ENCODE results near the gene ZSCAN5C. TPM values are rescaled to one million over a fixed set of nuclear protein-coding genes. Genes with fewer than 3 reads are reported as not detected.
"Not testable (repeated sequence)": the region's sequence is repeated elsewhere in the genome, so short reads cannot be mapped to it uniquely, and the experiment has no call there.

The ZSCAN5C gene
- total RNA-seq, 2 experiments from 2014 or later, result not detected

DNA sequence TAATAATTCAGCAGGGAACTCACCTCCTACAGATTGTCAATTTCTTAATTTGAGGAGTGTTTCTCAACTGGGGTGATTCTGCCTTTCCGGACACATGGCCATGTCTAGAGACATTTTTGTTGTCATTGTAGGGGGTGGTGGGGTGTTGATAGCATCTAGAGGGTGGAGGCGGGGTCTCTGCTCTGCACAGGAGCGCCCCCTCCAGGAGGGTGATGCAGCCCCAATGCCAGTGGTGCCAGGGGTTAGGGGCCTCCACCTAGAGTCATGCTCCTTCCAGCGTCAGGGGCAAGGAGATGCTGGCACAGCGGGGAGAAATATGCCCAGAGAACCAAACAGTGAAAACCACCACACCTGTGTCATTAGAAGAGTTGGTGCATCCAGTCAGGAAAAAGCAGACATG is 5.5 kb downstream of the ZSCAN5C start:
- H3K9me3 Mint-ChIP-seq; H3K4me1 Mint-ChIP-seq; POLR2A ChIA-PET; H3K36me3 Mint-ChIP-seq (ENCODE audit: low read depth); H3K27ac Mint-ChIP-seq; H3K27me3 Mint-ChIP-seq; DNase-seq; CTCF ChIA-PET; H3K4me3 Mint-ChIP-seq: not testable (repeated sequence)

DNA sequence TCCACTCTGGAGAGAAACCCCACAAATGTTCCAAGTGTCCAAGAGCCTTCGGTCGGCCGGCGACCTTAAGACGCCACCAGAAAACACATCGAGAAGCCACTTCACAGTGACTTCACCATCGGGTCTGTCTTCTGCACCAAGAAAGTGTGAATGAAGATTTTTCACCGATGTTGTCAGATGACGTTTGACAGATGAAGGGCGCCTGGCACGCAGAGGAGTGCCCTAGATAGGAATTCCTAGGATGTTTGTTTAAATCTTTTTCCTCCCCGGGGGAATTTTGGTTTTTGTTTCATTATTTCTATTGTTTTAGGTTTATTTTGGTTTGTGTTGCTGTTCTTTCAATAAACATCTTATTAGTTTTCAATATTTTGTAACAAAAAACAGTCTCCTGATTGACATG is 7.0 kb downstream of the ZSCAN5C start:
- POLR2A ChIA-PET, result no interaction called here
- Mint-ChIP-seq H3K4me1 (no peaks in the 10 kb centered on the region), H3K27me3 (no peaks in the 10 kb centered on the region), H3K9me3 (no peaks in the 10 kb centered on the region), H3K36me3 (ENCODE audit: low read depth) (no peaks in the 10 kb centered on the region), H3K4me3 (no peak overlapping the region), H3K27ac (no peak overlapping the region)
- CTCF ChIA-PET, result no interaction called here
- DNase-seq, result no peak

DNA sequence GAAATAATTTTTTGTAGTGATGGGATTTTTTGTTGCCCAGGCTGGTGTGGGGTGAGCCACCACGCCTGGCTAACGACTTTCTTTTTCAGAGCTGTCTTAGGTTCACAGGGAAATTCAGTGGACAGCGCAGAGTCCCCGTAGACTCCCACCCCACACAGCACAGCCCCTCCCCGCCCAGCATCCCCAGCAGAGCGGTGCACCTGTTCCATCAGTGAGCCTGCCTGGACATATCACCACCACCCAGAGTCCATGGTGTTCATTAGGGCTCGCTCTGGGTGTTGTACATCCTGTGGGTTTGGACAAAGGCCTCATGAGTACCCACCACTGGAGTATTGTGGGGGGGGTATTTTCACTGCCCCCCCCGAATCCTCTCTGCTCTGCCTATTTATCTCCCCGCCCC is 8.0 kb downstream of the ZSCAN5C start:
- H3K36me3 Mint-ChIP-seq (ENCODE audit: low read depth); H3K27me3 Mint-ChIP-seq; POLR2A ChIA-PET; H3K27ac Mint-ChIP-seq; DNase-seq; CTCF ChIA-PET; H3K9me3 Mint-ChIP-seq; H3K4me1 Mint-ChIP-seq; H3K4me3 Mint-ChIP-seq: not testable (repeated sequence)

DNA sequence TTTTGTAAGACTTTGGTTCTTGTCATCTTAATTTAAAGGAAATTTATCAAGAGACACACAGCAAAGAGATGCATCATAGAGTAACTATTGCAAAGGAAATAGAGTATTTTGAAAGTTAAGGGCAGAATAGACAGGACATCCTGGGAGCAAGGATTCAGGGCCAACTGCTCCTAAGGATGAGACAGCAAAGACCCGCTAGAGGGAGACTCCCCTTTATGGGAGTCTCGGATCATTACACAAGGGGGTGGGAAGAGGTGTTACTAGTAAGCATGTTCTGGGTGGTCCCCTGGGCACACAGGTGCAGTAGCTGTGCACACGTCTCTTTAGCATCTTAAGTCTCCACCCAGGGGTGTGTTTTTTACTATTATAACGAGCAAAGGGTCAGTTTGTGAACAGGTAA is 9.6 kb downstream of the ZSCAN5C start:
- DNase-seq, result no peak
- Mint-ChIP-seq H3K27me3 (peaks cover 8% of the 10 kb centered on the region), H3K27ac (no peak overlapping the region), H3K36me3 (ENCODE audit: low read depth) (no peaks in the 10 kb centered on the region), H3K4me3 (no peak overlapping the region), H3K4me1 (peaks cover under 1% of the 10 kb centered on the region), H3K9me3 (no peaks in the 10 kb centered on the region)
- POLR2A ChIA-PET, result no interaction called here
- CTCF ChIA-PET, result no interaction called here

DNA sequence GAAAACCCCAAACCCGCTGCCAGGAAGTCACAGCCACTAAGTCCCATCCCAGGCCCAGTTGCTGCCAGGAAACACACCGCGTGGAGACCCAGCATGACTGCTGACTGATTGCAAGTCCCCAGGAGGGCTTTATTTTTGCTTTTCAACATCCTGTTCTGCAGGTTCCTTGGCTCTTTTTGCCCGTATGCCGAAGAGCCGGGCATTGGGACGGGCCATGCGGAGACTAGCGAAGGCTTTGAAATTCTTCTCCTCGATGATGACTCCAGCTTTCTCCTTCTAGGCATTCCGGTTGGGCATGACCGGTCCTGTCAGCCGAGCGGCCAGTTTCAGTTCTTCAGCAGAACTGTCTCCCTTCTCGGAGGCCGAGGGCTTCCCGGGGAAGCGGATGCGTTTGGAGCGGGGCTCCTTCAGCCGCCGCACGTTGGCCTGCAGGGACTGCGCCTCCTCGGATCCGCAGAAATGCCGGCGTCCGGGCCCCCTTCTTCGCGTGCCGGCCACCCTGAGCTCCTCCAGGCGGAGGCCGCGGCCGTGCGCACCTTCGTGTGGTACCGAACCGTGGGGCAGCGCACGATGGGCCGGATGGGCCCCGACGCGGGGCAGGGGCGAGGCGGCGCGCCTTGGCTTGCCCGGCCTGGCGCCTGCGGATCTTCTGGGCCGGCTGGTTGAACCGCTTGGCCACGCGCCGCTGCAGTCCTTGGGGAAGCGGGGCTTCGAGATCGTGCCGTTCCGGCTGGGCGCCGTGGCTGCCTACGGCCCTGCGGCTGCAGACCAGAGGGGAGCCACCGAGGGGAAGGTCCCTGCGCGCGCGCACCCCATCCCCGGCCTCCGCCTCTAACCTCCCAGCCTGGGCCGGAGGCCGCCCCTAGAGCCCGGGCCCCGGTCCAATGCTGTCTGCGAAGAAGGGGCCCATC is 15.2 kb downstream of the ZSCAN5C start:
- Mint-ChIP-seq H3K27ac (no peak overlapping the region), H3K4me1 (peaks cover 8% of the 10 kb centered on the region), H3K9me3 (no peaks in the 10 kb centered on the region), H3K4me3 (peak overlapping the region; percentile 43), H3K36me3 (ENCODE audit: low read depth) (no peaks in the 10 kb centered on the region), H3K27me3 (peaks cover 18% of the 10 kb centered on the region)
- peak; percentile 7 for DNase-seq
- POLR2A ChIA-PET, result no interaction called here
- CTCF ChIA-PET, result no interaction called here

DNA sequence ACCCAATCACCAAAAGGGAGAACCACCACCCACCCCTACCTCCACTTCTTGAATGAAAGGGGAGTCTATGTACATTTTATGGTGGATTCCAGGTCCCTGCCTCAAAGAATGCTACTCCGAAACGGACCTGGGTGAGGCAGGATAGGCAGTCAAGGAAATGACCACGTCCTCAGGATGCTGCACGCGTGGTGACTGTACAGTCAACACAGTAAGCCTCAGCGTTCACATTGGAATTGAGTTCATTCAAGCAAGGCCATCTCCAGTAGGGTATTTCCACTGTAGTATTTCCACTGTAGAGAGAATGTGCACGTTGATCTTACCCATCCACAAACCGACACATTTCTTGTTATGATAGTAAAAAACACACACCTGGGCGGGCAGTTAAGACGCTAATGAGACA is 16.9 kb downstream of the ZSCAN5C start:
- H3K27ac Mint-ChIP-seq, result no peak overlapping the region
- no peak for DNase-seq
- ChIA-PET CTCF (no interaction called here), POLR2A (no interaction called here)
- H3K4me1 Mint-ChIP-seq, result peaks cover 8% of the 10 kb centered on the region
- no peaks in the 10 kb centered on the region for H3K36me3 Mint-ChIP-seq (ENCODE audit: low read depth)
- no peak overlapping the region for H3K4me3 Mint-ChIP-seq
- no peaks in the 10 kb centered on the region for H3K9me3 Mint-ChIP-seq
- H3K27me3 Mint-ChIP-seq, result peaks cover 18% of the 10 kb centered on the region

DNA sequence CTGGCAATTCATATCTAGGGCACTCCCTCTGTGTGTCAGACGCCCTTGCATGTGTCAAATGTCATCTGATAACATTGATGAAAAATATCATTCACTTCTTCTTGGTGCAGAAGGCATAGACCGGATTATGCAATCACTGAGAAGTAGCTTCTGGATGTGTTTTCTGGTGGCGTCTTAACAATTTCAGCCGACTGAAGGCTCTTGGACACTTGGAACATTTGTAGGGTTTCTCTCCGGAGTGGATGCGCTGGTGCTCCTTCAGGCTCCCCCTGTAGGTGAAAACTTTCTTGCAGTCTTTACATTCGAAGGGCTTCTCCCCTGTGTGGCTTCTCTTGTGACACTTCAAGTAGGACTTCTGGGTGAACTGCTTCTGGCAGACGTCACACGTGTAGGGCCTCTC is 19.4 kb downstream of the ZSCAN5C start:
- H3K4me3 Mint-ChIP-seq; H3K27ac Mint-ChIP-seq; DNase-seq; CTCF ChIA-PET; H3K36me3 Mint-ChIP-seq (ENCODE audit: low read depth); H3K9me3 Mint-ChIP-seq; H3K4me1 Mint-ChIP-seq; POLR2A ChIA-PET: not testable (repeated sequence)
- H3K27me3 Mint-ChIP-seq, result peaks cover 10% of the 10 kb centered on the region

DNA sequence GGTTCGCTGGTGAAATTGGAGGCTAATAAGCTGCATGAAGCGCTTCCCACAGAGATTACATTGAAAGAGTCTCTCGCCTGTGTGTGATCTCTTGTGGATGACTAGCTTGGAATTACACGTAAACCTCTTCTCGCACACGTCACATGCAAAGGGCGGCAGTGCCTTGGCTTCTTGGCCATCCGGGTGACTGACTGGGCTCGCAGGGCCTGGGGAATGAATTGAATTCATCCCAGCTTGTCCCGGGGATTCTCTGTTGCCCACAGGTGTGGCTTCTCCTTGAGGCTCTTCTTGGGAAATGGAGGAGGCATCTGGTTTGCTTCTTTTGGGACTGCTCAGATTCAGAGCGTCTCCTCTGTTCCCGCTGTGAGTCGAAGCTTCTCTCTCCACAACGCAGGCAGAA is 19.8 kb downstream of the ZSCAN5C start:
- CTCF ChIA-PET, result no interaction called here

DNA sequence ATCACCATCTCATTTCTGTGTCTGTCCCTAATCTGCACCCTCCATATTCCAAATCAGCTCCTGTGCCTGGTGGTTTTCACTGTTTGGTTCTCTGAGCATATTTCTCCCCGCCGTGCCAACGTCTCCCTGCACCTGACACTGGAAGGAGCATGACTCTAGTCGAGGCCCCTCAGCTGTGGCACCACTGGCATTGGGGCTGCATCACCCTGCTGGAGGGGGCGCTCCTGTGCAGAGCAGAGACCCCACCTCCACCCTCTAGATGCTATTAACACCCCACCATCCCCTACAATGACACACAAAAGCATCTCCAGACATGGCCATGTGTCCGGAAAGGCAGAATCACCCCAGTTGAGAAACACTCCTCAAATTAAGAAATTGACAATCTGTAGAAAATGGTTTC is 20.8 kb downstream of the ZSCAN5C start:
- H3K4me1 Mint-ChIP-seq, result peaks cover 5% of the 10 kb centered on the region
- no peaks in the 10 kb centered on the region for H3K9me3 Mint-ChIP-seq
- no peak overlapping the region for H3K4me3 Mint-ChIP-seq
- CTCF ChIA-PET, result interaction anchor here (0.6 kb wide), 1 partner anchor 25 kb away, joined by 3 read pairs; no protein-coding TSS in a partner anchor
- no peaks in the 10 kb centered on the region for H3K36me3 Mint-ChIP-seq (ENCODE audit: low read depth)
- no peak for DNase-seq
- peaks cover 4% of the 10 kb centered on the region for H3K27me3 Mint-ChIP-seq
- no peak overlapping the region for H3K27ac Mint-ChIP-seq
- POLR2A ChIA-PET, result no interaction called here

More for the DNA sequence above, 19.8 kb downstream of the ZSCAN5C start:
- POLR2A ChIA-PET, result no interaction called here
- no peaks in the 10 kb centered on the region for H3K36me3 Mint-ChIP-seq (ENCODE audit: low read depth)
- H3K27ac Mint-ChIP-seq, result no peak overlapping the region
- peaks cover 6% of the 10 kb centered on the region for H3K4me1 Mint-ChIP-seq
- no peak overlapping the region for H3K4me3 Mint-ChIP-seq
- no peaks in the 10 kb centered on the region for H3K9me3 Mint-ChIP-seq
- DNase-seq, result no peak
- H3K27me3 Mint-ChIP-seq, result peaks cover 9% of the 10 kb centered on the region

DNA sequence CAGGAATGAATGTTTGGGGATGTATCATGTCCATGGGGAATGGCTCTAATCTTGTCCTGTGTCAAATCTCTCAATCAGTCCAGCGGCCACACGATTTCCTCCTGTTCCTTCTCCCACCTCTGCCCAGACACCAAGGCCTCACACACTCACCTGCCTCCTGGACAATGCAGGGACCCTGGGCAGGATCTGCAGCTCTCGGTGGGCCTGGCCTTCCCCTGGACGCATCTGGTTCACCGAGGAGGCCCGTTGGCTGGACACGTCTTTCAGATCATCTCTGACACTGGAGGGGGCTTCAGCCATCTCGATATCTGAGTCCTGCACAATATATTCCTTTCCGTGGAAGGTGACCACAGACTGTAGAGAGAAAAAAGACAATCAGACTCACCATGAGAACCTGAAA is 21.4 kb downstream of the ZSCAN5C start:
- Mint-ChIP-seq H3K27ac (no peak overlapping the region), H3K27me3 (peaks cover 1% of the 10 kb centered on the region), H3K36me3 (ENCODE audit: low read depth) (no peaks in the 10 kb centered on the region), H3K4me3 (no peak overlapping the region), H3K9me3 (no peaks in the 10 kb centered on the region), H3K4me1 (peaks cover 3% of the 10 kb centered on the region)
- CTCF ChIA-PET, result no interaction called here
- DNase-seq, result no peak
- POLR2A ChIA-PET, result no interaction called here

DNA sequence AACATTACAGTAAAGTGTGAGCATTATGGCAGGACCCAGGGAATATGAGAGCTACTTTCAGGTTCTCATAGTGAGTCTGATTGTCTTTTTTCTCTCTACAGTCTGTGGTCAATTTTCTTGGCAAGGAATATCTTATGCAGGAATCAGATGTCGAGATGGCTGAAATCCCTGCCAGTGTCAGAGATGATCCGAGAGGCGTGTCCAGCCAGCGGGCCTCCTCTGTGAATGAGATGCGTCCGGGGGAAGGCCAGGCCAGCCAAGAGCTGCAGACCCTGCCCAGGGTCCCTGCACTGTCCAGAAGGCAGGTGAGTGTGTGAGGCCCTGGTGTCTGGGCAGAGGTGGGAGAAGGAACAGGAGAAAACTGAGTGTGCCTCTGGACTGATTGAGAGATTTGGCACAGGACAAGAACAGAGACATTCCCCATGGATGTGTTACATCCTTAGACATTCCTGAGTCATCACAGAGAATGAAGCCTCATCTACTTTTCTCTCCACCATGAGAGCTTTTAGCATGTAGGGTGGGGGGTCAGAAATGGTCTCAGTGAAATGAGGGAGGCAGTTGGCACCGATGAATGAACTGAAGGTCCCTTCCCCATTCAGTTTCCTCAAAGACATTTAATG is 43.2 kb downstream of the ZSCAN5C start:
- no peaks in the 10 kb centered on the region for H3K27me3 Mint-ChIP-seq
- H3K4me1 Mint-ChIP-seq, result no peaks in the 10 kb centered on the region
- DNase-seq, result no peak
- POLR2A ChIA-PET, result no interaction called here
- no peaks in the 10 kb centered on the region for H3K36me3 Mint-ChIP-seq (ENCODE audit: low read depth)
- H3K27ac Mint-ChIP-seq, result no peak overlapping the region
- CTCF ChIA-PET, result no interaction called here
- H3K4me3 Mint-ChIP-seq, result no peak overlapping the region
- no peaks in the 10 kb centered on the region for H3K9me3 Mint-ChIP-seq

DNA sequence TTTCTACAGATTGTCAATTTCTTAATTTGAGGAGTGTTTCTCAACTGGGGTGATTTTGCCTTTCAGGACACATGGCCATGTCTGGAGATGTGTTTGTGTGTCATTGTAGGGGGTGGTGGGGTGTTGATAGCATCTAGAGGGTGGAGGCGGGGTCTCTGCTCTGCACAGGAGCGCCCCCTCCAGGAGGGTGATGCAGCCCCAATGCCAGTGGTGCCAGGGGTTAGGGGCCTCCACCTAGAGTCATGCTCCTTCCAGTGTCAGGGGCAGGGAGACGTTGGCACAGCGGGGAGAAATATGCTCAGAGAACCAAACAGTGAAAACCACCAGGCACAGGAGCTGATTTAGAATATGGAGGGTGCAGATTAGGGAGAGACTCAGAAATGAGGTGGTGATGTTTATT is 43.7 kb downstream of the ZSCAN5C start:
- H3K4me1 Mint-ChIP-seq; H3K4me3 Mint-ChIP-seq; POLR2A ChIA-PET; H3K36me3 Mint-ChIP-seq (ENCODE audit: low read depth); H3K27me3 Mint-ChIP-seq; H3K9me3 Mint-ChIP-seq; H3K27ac Mint-ChIP-seq; CTCF ChIA-PET; DNase-seq: not testable (repeated sequence)

DNA sequence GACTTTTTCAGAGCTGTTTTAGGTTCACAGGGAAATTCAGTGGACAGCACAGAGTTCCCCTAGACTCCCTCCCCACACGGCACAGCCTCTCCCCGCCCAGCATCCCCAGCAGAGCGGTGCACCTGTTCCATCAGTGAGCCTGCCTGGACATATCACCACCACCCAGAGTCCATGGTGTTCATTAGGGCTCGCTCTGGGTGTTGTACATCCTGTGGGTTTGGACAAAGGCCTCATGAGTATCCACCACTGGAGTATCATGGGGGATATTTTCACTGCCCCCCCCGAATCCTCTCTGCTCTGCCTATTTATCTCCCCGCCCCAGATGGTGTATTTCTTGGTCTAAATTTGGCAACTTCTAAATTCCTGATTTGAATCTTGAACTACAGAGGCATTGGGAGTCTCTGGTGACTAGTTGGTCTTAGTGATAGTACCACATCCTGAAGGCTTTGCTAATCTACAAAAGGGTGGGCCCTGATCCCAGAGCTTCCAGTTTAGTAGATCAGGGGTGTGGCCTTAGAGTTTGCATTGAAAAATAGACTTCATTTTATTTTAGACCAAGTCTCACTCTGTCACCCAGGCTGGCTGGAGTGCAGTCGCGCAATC is 46.8 kb downstream of the ZSCAN5C start:
- H3K4me1 Mint-ChIP-seq; H3K4me3 Mint-ChIP-seq; H3K27me3 Mint-ChIP-seq; DNase-seq; H3K27ac Mint-ChIP-seq; POLR2A ChIA-PET; H3K9me3 Mint-ChIP-seq; H3K36me3 Mint-ChIP-seq (ENCODE audit: low read depth): not testable (repeated sequence)
- CTCF ChIA-PET, result interaction anchor here (0.7 kb wide), 1 partner anchor 168 kb away, joined by 3 read pairs; no protein-coding TSS in a partner anchor

All from activated CD4-positive, alpha-beta T cell treated with anti-CD3 and anti-CD28 coated beads, Interleukin-2, amount 10 ng/mL, durations not matched to agents 7 days and 5 days (primary cell).